Hepatocyte (in vitro differentiated cells): ENCODE results near the gene MTA3.

Experiments
- EZH2 ChIP-seq: fragments of 200-600 bp; sonication (generic); IDR thresholded peaks from 2 replicates; pipeline ENCODE4 v1.6.1; 2016; ENCODE audit warnings: antibody characterized with exemption, mild to moderate bottlenecking, borderline replicate concordance
- TF ChIP-seq, protein P1 (sequence below): fragments of 200-600 bp; sonication (generic); IDR thresholded peaks from 2 replicates; pipeline ENCODE4 v1.5.1; 2016; ENCODE audit warnings: antibody characterized with exemption, mild to moderate bottlenecking; ENCODE audit not compliant: poor library complexity

DNA sequence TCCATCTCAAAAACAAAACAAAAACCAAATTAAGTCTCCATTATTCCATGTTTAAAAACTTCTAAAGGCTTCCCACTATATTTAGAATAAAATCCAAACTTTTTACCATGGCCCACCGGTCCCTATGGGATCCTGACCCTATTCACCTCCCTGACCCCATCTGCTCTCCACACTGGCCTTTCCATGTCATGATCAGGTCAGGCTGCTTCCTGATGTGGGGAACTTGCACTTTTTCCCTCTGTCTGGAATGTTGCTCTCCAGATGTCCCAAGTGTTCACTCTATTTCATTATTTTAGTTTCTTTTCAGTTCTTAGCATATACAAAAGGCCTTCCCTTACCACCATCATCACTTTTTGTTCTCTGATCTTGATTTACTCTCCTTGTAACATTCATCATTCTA, 7.5 kb upstream of the MTA3 start:
- TF ChIP-seq, protein P1, sequence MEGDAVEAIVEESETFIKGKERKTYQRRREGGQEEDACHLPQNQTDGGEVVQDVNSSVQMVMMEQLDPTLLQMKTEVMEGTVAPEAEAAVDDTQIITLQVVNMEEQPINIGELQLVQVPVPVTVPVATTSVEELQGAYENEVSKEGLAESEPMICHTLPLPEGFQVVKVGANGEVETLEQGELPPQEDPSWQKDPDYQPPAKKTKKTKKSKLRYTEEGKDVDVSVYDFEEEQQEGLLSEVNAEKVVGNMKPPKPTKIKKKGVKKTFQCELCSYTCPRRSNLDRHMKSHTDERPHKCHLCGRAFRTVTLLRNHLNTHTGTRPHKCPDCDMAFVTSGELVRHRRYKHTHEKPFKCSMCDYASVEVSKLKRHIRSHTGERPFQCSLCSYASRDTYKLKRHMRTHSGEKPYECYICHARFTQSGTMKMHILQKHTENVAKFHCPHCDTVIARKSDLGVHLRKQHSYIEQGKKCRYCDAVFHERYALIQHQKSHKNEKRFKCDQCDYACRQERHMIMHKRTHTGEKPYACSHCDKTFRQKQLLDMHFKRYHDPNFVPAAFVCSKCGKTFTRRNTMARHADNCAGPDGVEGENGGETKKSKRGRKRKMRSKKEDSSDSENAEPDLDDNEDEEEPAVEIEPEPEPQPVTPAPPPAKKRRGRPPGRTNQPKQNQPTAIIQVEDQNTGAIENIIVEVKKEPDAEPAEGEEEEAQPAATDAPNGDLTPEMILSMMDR, result no peak
- no peak for TF ChIP-seq EZH2
